RPMI8226 (cell line): ENCODE results near the gene ALKBH6.
A peak's percentile ranks its signal among the peaks of the same experiment; 100 is the strongest.
"Not testable (repeated sequence)": the region's sequence is repeated elsewhere in the genome, so short reads cannot be mapped to it uniquely, and the experiment has no call there.

Experiments
- DNase-seq: peaks from one replicate; pipeline ENCODE4 v3.0.0-alpha.2; 2015

ALKBH6 gene

DNA sequence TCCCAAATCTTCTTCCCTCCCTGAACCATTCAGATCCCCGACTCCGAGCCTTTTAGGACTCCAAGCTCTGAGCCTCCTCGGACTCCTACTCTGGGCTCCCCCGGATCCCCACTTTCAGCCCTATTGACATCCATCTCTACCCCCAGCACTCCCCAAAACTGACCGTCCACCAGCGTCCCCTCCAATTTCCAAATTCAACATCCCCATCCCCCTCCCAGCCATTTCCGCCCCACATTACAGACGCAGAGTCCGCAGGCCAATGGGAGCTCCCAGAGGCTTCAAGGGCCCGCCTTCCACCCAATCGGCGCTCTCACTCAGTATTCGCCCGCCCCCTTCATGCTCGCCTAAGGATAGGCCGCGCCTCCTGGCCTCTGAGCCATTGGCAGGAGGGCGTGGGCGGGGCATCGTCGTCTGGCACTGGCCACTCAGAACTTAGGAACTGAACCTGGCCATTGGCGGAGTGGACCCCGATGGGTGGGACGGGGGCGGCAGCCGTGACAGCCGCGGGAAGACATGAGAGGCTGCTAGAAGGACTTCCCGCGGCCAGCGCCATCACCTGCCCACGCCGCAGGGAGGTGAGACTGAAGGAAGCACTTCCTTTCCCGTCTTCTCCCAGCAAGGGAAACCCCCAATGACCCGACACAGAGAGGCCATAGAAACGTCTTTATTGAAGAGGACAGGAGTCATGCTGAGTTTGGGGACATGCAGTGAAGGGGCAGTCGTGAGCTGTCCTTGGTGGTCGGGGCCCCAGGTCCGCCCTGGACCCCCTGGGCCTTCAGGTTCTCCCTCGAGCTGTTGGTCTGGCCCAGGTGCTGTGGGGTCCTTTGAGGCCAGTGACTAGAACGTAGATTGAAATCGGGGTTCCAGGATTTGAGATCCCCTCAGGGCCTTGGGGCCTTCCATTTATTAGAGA is at the start of gene ALKBH6:
TSS of gene ALKBH6 (minus strand) at position 202 of the 913 bp plus-strand sequence. CDS start 816 bp downstream, outside the sequence.
- DNase-seq, result peak; percentile 97

DNA sequence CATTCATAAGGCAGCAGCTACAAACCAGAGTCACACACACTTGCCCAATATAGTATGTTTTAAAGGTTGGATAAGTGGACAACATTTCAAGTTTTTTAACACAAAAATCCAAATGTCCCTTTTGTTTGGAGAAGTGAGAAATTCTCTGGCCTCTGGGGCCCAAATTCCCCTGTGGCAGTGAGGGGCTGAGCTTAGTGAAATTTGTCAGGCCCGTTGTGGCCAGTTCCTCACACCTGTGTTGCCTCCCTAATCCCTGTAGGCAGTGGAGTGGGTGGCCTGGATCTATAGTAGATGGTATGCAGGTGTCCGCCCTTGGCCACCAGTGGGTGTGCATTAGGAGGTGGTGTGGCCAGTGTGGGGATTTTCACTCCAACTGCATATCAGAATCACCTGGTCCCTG is 47.4 kb upstream of the ALKBH6 start:
- DNase-seq, result no peak

DNA sequence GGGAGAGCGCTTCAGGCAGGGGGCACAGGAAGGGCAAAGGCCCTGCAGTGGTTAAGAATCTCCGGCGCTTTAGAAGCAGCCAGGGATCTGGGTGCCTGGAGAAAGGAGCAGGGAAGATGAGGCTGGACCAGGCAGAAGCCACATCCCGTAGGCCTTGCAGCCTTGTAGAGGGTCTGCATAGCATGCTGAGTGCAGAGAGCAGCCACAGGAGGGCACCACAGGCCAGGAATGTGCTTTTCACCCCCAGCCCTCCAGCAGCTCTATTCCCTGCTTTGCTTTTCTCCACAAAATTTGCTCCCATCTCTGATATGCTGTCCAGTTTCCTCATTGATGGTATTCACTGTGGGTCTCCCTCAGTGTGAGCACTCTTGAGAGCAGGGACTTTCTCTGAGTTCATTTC is 46.4 kb upstream of the ALKBH6 start:
- DNase-seq, result no peak

DNA sequence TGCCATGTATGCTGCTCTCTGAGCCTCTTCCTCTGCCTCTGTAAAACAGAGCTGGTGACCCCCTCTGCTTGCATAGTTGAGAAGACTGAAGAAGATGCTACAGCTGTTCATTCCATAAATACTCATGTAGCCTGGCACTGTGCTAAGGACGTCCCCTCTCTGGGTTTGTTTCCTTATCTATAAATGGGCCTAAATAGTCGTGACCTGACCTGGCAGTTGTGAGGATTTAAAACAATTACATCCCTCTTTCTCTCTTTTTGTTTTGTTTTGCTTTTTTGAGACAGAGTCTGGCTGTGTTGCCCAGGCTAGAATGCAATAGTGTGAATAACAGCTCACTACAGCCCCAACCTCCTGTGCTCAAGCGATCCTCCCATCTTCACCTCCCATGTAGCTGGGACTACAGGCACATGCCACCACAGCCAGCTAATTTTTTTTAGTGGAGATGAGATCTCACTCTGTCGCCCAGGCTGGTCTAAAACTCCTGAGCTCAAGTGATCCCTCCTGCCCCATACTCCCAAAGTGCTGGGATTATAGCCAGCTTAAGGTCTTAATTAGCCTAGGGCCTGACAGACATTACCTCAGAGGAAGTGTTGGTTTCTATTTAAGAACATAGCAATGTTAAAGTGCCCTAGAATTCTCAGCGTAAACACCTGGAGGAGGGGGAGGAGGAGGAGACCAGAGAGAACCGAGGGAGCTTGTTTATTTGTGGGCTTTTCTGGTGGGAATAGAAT is 45.3 kb upstream of the ALKBH6 start:
- no peak for DNase-seq

DNA sequence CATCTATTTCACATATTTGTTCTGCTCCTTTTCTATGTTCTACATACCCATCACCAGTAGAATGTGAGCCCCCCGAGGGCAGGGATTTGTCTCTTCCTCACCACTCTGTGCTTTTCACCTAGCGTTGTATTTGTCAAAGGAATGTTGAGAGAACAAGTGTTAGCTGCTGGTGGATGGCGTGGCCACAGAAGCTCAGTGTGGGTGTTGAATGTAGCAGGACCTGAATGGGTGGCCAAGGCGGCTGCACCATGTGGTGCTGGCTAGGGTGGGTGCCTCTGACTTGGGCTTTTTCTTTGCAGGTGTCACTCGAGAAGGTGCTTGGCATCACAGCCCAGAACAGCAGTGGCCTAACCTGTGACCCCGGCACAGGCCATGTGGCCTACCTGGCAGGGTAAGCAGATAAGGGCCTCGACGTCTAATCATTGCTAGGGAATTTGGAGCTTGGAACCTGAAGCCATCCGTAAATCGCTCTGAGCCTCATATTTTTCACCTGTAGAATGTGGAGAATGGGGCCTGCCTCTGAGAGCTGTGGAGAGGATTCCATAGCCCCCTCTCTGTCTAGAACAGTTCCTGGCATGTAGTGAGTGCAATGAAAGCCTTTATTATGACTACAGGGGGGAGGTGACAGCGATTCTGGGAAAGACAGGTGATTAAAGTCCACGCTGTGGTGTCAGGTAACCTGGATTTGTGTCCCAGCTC is 44.6 kb upstream of the ALKBH6 start:
- DNase-seq, result no peak

DNA sequence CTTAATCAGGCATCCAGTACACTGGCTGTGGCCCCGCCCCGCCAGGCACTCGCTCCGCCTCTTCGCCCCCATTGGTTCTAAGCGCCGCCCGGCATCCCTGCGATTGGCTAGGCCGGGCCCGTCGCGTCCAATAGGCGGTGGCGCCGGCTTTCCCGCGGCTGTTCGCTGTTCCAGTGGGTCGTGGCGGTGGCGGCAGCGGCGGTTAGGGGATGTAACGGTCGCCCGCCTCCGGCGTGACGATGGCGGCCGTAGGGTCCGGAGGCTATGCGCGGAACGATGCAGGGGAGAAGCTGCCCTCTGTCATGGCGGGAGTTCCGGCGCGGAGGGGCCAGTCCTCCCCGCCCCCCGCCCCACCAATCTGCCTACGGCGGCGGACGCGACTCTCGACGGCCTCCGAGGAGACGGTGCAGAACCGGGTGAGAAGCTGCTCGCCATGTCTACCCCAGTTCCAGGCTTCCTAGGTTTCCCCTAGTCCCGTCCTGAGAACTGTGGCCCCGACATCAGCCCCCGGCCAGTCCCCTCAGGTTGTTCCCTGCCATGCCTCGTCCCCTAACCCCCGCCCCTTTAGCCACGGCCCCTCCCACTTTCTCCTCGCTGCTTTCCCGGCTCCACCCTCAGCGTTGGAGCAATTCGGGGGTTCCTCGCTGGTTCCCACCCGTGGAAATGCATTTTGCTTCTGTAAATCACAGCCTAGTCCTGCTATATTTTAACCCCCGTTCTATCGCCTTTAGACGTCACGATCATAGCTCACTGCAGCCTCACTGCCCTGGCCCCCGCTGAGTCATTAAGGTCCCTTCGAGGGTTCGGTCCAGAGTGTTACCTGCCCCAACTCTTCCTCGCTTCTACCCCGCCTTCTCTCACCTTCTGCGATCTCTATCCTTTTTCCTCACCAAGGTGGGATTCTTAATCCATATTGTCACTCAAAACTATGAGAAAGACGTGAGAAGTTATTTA is 41.0 kb upstream of the ALKBH6 start, which contains the start of gene WDR62:
TSS of gene WDR62 (plus strand) at position 165 of the 954 bp plus-strand sequence. CDS start at position 240, 75 bp downstream.
- peak; percentile 92 for DNase-seq

DNA sequence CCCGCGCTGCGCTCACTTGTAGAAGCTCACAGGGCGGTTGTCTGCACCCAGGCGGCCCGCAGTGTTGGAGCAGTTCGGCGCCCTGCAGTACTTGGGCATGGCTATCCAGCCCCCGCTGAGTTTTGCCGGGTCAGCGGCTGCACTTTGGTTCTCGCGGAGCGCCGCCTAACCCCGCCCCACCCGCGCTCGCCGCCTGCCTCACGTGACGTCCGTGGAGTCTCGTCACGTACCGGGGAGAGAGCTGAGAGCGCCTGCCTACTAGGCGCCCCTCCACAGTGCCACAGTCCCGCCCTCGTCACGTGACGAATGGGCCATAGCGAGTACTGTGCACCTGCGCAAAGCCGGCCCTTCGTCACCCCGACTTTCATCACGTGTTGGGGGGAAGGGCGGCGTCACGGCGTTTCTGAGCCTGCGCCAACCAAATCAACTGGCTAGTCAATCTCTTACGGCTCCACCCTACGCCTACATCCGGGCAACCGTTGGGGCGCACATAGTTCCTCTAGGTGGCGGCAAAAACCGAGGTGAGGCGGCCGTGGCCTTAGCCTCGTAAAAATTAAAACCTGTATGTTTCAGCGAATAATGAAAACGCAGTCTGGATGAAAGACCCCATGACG is 40.2 kb upstream of the ALKBH6 start, which contains the start of gene THAP8:
TSS of gene THAP8 (minus strand) at position 167 of the 614 bp plus-strand sequence. CDS start at position 99, 68 bp downstream.
- peak; percentile 98 for DNase-seq

DNA sequence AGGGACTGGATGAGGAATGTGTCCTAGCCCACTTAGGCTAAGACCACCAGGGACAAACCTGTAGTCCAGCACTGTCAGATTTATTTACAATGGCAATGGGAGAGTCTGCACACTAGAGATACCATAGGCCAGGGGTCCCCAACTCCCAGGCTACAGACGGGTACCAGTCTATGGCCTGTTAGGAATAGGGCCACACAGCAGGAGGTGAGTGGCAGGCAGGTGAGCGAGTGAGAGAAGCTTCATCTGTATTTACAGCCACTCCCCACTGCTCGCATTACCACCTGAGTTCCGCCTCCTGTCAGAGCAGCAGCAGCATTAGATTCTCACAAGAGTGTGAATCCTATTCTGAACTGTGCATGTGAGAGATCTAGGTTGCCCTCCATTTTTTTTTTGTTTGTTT is 37.6 kb upstream of the ALKBH6 start:
- DNase-seq, result no peak

DNA sequence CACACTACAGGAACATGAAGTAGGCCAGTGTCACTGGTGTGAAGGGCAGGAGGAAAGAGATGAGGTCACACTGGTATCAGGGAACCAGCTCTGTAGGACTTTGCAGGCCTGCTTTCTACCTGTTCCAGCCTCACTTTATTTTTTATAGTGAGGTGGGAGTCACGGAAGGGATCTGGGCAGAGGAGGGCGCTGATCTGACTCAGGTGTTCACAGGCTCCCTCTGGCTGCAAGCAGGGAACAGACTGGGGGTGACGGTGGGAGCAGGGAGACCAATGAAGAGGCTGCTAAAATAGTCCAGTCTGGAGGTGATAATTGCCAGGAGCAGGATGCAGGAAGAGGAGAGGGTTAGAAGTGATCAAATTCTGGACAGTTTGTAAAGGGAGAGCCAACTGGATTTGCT is 37.2 kb upstream of the ALKBH6 start:
- DNase-seq, result no peak

DNA sequence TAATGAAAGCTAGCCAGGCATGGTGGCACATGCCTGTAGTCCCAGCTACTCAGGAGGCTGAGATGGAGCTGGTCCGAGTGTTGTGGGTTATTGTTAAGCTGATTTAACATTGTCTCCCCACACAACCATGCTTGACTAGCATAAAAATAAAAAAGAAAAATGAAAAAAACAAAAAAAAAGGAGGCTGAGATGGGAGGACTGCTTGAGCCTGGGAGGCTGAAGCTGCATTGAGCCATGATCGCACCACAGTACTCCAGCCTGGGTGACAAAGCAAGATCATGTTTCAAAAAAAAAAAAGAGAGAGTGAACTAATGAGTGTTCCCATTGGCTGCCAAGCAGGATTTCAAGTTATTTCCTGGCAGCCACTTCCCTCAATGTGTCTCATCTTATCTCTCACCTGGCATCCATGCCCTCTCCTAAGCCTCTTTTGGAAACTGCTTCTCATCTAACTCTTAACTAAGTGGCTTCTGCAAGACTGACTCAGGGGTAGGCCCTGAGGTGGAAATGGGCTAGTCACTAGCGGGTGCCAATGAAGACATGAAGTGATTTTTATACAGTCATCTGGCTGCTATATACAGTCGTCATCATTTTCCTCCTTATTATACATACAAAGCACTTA is 35.2 kb upstream of the ALKBH6 start:
- DNase-seq, result no peak

DNA sequence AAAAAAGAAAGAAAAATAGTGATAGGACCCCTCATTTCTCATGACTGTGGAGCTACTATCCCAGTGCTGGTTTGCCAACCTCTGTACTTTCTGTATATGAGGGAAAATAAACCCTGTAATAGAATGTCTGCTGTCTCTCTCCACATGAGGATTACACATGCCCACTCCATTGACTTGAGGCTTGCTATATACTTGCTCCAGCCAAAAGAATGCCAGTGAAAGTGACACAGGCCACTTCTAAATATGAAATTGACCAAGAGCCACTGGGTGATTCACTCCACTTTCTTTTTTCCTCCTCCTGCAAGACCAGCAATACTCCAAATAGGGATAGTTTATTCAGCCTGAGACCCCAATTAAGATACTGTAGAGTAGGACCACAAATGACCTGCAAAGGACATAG is 33.8 kb upstream of the ALKBH6 start:
- DNase-seq, result no peak

DNA sequence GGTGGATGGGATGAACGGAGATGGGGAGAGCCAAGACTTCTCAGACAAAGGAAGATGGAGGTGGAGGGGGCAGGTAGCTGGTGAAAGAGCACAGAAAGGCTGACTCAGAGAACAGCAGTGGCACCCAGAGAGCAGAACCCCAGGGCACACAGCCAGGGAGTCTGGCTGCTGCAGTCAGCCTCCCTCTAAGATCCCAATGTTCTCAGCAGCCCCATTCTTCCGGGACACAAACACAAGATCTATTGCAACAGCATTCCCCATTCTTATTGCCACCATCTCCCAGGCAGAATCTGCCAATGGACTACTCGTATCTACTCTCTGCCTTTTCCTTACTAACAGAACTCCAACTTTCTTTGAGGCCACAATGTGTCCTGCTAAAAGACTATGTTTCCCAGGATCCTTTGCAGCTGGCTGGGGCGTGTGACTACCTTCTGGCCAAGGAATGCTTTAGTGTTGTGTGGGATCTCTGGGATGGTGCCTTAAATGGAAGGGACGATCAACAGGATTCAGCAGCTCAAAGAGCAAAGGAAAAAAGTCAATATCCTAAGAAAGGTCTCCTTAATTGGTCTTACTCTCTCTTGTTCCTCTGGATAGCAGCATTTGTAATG is 32.5 kb upstream of the ALKBH6 start:
- no peak for DNase-seq

DNA sequence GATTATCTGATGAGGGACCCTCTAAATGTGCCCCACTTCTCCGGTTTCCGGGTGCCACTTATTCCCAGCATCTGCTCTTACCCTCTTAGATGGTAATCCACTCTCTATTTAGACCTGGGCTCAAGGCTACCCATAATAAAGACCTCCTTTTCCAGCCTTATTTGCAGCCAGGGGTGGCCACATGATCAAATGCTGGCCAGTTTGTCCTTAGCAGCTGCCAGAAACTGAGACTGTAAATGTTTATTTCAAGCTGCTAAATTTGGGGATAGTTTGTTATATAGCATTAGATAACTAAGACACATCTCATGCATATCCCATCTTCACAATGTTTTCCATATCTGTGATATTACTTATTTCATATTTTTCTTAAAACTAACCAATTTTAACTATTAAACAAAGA is 29.9 kb upstream of the ALKBH6 start:
- DNase-seq, result no peak

DNA sequence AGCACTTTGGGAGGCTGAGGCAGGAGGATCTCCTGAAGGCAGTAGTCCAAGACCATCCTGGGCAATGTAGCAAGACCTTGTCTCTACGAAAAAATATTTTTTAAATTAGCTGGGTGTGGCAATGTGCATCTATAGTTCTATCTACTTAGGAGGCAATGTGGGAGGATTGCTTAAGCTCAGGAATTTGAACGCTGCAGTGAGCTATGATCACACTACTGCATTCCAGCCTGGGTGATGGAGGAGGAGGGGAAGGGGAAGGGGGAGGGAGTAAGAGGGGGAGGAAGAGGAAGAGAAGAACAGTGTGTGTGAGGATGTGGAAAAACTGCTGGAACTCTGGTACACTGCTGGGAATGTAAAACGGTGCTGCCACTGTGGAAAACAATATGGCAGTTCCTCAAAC is 27.8 kb upstream of the ALKBH6 start:
- no peak for DNase-seq

DNA sequence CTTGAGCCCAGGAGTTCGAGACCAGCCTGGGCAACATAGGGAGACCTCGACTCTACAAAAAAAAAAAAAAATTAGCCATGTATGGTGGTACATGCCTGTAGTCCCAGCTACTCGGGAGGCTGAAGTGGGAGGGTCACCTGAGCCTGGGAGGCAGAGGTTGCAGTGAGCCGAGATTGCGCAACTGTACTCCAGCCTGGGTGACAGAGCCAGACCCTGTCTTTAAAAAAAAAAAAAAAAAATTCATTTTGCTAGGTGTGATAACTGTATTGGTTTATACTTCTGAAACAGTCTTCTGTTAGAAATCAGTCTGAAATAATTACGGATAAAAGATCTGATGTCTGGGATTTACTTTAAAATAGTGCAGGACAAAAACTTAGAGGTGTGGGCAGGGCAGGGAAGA is 27.1 kb upstream of the ALKBH6 start:
- DNase-seq, result not testable (repeated sequence)

DNA sequence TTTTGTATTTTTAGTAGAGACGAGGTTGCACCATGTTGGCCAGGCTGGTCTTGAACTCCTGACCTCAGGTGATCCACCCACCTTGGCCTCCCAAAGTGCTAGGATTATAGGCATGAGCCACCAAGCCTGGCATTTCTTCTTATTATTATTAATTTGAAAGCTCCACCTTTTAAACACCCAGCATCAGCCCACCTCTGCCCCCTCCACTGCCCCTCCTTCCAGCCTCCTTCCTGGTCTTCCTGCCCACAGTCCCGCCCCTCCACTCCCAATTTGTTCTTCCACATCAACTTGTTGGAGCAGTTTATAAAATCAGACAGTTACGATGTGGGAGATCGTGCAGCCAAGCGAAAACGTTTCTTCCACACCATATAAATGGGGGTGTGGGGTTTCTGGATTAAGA is 26.5 kb upstream of the ALKBH6 start:
- no peak for DNase-seq

DNA sequence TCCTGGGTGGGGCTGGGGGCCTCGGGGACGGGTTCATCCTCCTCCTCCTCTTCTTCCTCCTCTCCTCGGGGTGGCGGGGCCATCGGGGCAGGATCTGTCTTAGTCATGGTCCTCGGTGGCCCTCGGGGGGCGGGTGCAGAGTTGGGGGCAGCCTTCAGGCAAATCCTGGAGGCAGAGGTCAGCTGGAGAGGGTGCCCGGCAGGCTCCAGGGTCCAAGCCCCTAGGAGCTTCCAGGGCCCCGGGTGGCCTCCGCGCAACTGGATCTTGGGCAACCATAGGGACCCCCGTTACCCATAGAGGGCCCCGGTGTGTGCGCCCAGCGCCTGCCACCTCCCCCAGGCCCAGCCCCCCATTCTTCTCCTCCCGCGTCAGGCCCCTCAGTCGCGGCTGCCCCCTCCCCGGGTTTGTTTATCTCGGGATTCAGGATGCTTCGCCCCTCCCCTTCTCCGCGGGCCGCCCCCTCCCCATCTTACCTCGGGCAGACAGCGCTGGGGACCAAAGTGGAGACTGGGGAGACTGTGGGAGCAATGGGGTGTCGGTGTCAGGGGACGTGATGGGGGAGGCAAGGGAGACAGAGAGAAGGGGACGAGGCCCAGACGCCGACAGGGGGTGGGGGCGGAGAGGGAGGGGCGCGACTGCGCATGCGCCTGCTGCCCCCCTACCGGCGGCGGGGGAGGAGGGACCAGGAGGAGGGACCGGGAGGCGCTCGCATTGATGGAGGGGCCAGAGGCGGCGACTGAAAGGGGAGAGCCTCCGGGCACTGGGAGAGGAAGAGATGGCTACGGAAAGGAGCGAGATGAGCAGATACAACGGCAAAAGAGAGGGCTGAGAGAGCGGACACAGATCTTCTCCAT is 18.5 kb upstream of the ALKBH6 start, which contains the start of gene CLIP3:
TSS of gene CLIP3 (minus strand) at position 623 of the 854 bp plus-strand sequence. CDS start at position 107, 516 bp downstream.
- no peak for DNase-seq

DNA sequence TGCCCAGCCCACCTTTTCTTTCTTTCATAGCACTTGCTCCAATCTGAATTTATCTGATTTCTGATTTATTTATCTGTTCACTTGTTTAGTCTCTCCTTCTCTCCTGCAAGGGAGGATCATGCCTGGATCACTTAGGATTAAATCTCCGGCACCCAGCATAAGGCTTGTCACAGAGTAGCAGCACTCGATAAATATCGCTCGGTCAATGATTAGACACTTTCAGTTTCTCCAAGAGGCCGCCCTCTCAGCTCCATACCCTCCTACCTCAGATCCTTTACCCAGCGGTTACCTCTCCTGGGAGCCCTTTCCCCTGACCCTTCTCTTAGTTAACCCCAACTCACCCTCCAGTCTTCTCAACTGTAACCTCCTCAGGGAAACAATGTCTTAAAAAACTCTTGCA is 17.3 kb upstream of the ALKBH6 start:
- no peak for DNase-seq
